Keratinocyte (primary cell): ENCODE results near the gene DELE1. TPM values are rescaled to one million over a fixed set of nuclear protein-coding genes. Genes with fewer than 3 reads are reported as not detected.

ENCODE experiments used
- DNase-seq: peaks from one replicate; pipeline ENCODE4 v3.0.0-alpha.2; 2011; ENCODE audit warnings: low read depth, missing footprints, low spot score
- FAIRE-seq: peaks from 2 replicates; lab custom pipeline; 2011; peaks lifted over from hg19 to GRCh38; lab: Jason Lieb, UNC
- H2AFZ ChIP-seq: 2 replicates; pipeline ENCODE4 v1.6.0; 2012; ENCODE audit warnings: low read length, control low read depth, inconsistent platforms; ENCODE audit not compliant: control insufficient read depth
- H3K27ac ChIP-seq: 2 replicates; pipeline ENCODE4 v1.5.1; 2011; ENCODE audit warnings: low read length; ENCODE audit not compliant: control insufficient read depth, insufficient read depth
- H3K27me3 ChIP-seq: 3 replicates; pipeline ENCODE4 v1.6.0; 2011; ENCODE audit warnings: low read length; ENCODE audit not compliant: control insufficient read depth, insufficient read depth; ENCODE audit errors: extremely low read depth
- H3K36me3 ChIP-seq, 2 experiments: 2 replicates in 1 of 2; 3 replicates in 1 of 2; pipeline ENCODE4 v1.5.1; 2011; ENCODE audit warnings: low read length in 2 of 2, mild to moderate bottlenecking in 1 of 2; ENCODE audit not compliant: control insufficient read depth in 2 of 2, insufficient read depth in 2 of 2; ENCODE audit errors: extremely low read depth in 1 of 2
- H3K4me1 ChIP-seq: 3 replicates; pipeline ENCODE4 v1.5.1; 2011; ENCODE audit warnings: low read length; ENCODE audit not compliant: control insufficient read depth, insufficient read depth; ENCODE audit errors: extremely low read depth
- H3K4me2 ChIP-seq: 3 replicates; pipeline ENCODE4 v1.6.0; 2011; ENCODE audit warnings: low read depth, low read length; ENCODE audit not compliant: control insufficient read depth, insufficient read depth; ENCODE audit errors: extremely low read depth
- H3K4me3 ChIP-seq, 3 experiments: fragments of 200-600 bp in 1 of 3; sonication (generic) in 1 of 3; 2 replicates in 2 of 3; 3 replicates in 1 of 3; pipeline ENCODE4 v1.5.1; 2011 to 2016; ENCODE audit warnings: low read length in 3 of 3, mild to moderate bottlenecking in 3 of 3, control low read depth in 2 of 3, inconsistent platforms in 1 of 3, low read depth in 1 of 3, mixed read lengths in 1 of 3, mixed run types in 1 of 3, moderate library complexity in 1 of 3; ENCODE audit not compliant: control insufficient read depth in 2 of 3, insufficient read depth in 2 of 3; ENCODE audit errors: extremely low read depth in 1 of 3
- H3K79me2 ChIP-seq: 2 replicates; pipeline ENCODE4 v1.6.0; 2012; ENCODE audit warnings: low read length; ENCODE audit not compliant: control insufficient read depth, insufficient read depth
- H3K9ac ChIP-seq: 3 replicates; pipeline ENCODE4 v1.6.0; 2011; ENCODE audit warnings: low read length; ENCODE audit not compliant: control insufficient read depth, insufficient read depth; ENCODE audit errors: extremely low read depth
- H3K9me1 ChIP-seq: 3 replicates; pipeline ENCODE4 v1.6.0; 2011; ENCODE audit warnings: low read length; ENCODE audit not compliant: control insufficient read depth, insufficient read depth; ENCODE audit errors: extremely low read depth
- H3K9me3 ChIP-seq: 2 replicates; pipeline ENCODE4 v1.5.1; 2012; ENCODE audit warnings: low read depth, low read length; ENCODE audit not compliant: control insufficient read depth
- H4K20me1 ChIP-seq: 3 replicates; pipeline ENCODE4 v1.6.0; 2011; ENCODE audit warnings: low read length; ENCODE audit not compliant: control insufficient read depth, insufficient read depth; ENCODE audit errors: extremely low read depth
- CTCF ChIP-seq, 3 experiments: IDR thresholded peaks in 1 of 3; conservative IDR thresholded peaks in 1 of 3; optimal IDR thresholded peaks in 1 of 3; 2 replicates in 2 of 3; 3 replicates in 1 of 3; pipeline versions ENCODE3 to v1.5.1; 2011; ENCODE audit warnings: low read length in 3 of 3, mild to moderate bottlenecking in 3 of 3, moderate library complexity in 2 of 3, control low read depth in 1 of 3, inconsistent platforms in 1 of 3; ENCODE audit not compliant: insufficient read depth in 2 of 3; ENCODE audit errors: extremely low read depth in 1 of 3
- EZH2 ChIP-seq: IDR thresholded peaks from one replicate; pipeline ENCODE4 v1.6.1; 2012; ENCODE audit warnings: inconsistent platforms, mild to moderate bottlenecking, low read length, moderate library complexity
- dilution Hi-C: fragments of 300-500 bp; cut with MboI; formaldehyde crosslinking; loops from one replicate; pipeline ENCODE4 v1.7.0; 2020; ENCODE audit warnings: low sequenced_read_pairs; ENCODE audit not compliant: extremely low pct_ligation_motif_present
- polyA plus RNA-seq, 5 experiments: library from polyadenylated mRNA; depleted of rRNA in 3 of 5; stranded (reverse) in 3 of 5; stranded (forward) in 1 of 5; unstranded in 1 of 5; fragments of >200 nt; gene quantifications; 1 replicate in 1 of 5; 2 replicates in 3 of 5; 3 replicates in 1 of 5; pipeline versions ENCODE4 v1.2.1 to v1.2.3, GENCODE V29; 2011 to 2012; ENCODE audit warnings: missing spikeins in 2 of 5, low read depth in 1 of 5, low replicate concordance in 1 of 5

DELE1 gene
- polyA plus RNA-seq, 1 donor (not counting 4 experiments of a cell fraction or from before 2014, with no cell fraction given): 37.5 TPM

DNA sequence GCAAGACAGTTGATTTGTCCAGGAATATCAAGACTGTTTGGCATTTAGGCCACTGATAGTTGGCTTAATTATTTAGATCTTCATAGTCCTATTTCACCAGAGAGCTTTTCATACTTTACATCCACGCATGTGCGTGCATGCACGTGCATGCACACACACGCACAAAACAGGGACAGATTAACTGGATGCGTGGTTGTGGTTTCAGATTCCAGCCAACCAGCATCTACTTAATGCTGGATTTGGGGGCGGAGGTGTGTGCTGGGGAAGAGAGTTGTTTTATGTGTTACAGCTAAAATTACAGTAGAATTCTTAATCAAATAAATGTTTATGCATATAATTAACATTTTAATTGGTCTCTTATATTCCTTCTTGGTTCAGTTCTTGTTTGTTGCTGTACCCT, 52.5 kb downstream of the DELE1 start:
- Histone ChIP-seq H3K27ac (no peak overlapping the region), H4K20me1 (no peaks in the 10 kb centered on the region), H3K4me2 (peak overlapping the region; percentile 12), H3K9ac (no peak overlapping the region), H2AFZ (no peak overlapping the region), H3K9me1 (peaks cover 2% of the 10 kb centered on the region), H3K27me3 (no peaks in the 10 kb centered on the region), H3K36me3 (peaks cover 35 to 42% of the 10 kb centered on the region in 2 experiments), H3K4me3 (no peak overlapping the region), H3K9me3 (no peaks in the 10 kb centered on the region), H3K79me2 (peaks cover 16% of the 10 kb centered on the region), H3K4me1 (peaks cover 13% of the 10 kb centered on the region)
- no peak for TF ChIP-seq CTCF (optimal IDR thresholded peaks at IDR 0.05 in 1 of 3, IDR thresholded peaks at IDR 0.05 in 1 of 3, conservative IDR thresholded peaks at IDR 0.05 in 1 of 3; ENCODE audit: extremely low read depth in 1 of 3, insufficient read depth in 2 of 3, low read length in 3 of 3)
- no peak for TF ChIP-seq EZH2
- DNase-seq (no peak), FAIRE-seq (no peak)
- dilution Hi-C loops: no loop called here

DNA sequence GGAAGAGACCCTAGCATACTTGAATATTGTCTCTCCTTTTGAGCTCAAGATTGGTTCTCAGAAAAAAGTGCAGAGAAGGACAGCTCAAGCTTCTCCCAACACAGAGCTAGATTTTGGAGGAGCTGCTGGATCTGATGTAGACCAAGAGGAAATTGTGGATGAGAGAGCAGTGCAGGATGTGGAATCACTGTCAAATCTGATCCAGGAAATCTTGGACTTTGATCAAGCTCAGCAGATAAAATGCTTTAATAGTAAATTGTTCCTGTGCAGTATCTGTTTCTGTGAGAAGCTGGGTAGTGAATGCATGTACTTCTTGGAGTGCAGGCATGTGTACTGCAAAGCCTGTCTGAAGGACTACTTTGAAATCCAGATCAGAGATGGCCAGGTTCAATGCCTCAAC, 54.7 kb downstream of the DELE1 start:
- no peak overlapping the region for H3K27ac ChIP-seq
- H3K79me2 ChIP-seq: peaks cover 9% of the 10 kb centered on the region
- no peak overlapping the region for H3K9ac ChIP-seq
- no peak for TF ChIP-seq EZH2
- no peak for TF ChIP-seq CTCF (optimal IDR thresholded peaks at IDR 0.05 in 1 of 3, IDR thresholded peaks at IDR 0.05 in 1 of 3, conservative IDR thresholded peaks at IDR 0.05 in 1 of 3; ENCODE audit: extremely low read depth in 1 of 3, insufficient read depth in 2 of 3, low read length in 3 of 3)
- peaks cover 2% of the 10 kb centered on the region for H3K9me1 ChIP-seq
- H3K9me3 ChIP-seq: no peaks in the 10 kb centered on the region
- no peak for FAIRE-seq
- no peak overlapping the region for H3K4me2 ChIP-seq
- DNase-seq: no peak
- dilution Hi-C loops: no loop called here
- no peaks in the 10 kb centered on the region for H3K27me3 ChIP-seq
- H3K4me1 ChIP-seq: peaks cover 13% of the 10 kb centered on the region
- H4K20me1 ChIP-seq: no peaks in the 10 kb centered on the region
- no peak overlapping the region for H2AFZ ChIP-seq
- no peak overlapping the region for H3K4me3 ChIP-seq
- peaks cover 39 to 40% of the 10 kb centered on the region in 2 experiments for H3K36me3 ChIP-seq
